Prostate gland (tissue), 2 donors: ENCODE data around the gene AMIGO1.

ENCODE experiments used
- CTCF ChIP-seq, 4 experiments: fragments of 200-600 bp in 2 of 4; fragments of 450-650 bp in 2 of 4; sonication (generic) in 2 of 4; IDR thresholded peaks; 1 replicate in 3 of 4; 2 replicates in 1 of 4; pipeline ENCODE4 v1.5.1; 2016 to 2019; ENCODE audit warnings: antibody characterized with exemption in 4 of 4, mild to moderate bottlenecking in 2 of 4, moderate library complexity in 2 of 4
- POLR2A ChIP-seq: fragments of 450-650 bp; IDR thresholded peaks from one replicate; pipeline ENCODE4 v1.6.1; 2016; ENCODE audit warnings: antibody characterized with exemption, mild to moderate bottlenecking

- no peak for TF ChIP-seq CTCF (IDR thresholded peaks at IDR 0.05)
- no peak for TF ChIP-seq POLR2A
Observed at GRCh38 chr1:109466452-109467300, 42.9 kb downstream of the AMIGO1 start, which contains the start of gene SYPL2.
